Endodermal cell (in vitro differentiated cells): ENCODE measurements around the gene NCAN. TPM values are rescaled to one million over a fixed set of nuclear protein-coding genes. Genes with fewer than 3 reads are reported as not detected.

ENCODE experiments used
- DNase-seq: peaks from one replicate; pipeline ENCODE4 v3.0.0-alpha.2; 2017
- H3K27ac ChIP-seq: 2 replicates; pipeline ENCODE4 v1.5.1; 2013; ENCODE audit warnings: mild to moderate bottlenecking, low read depth, low read length, moderate library complexity
- H3K27me3 ChIP-seq: 2 replicates; pipeline ENCODE4 v1.6.1; 2013; ENCODE audit warnings: mild to moderate bottlenecking, low read length, moderate library complexity; ENCODE audit not compliant: insufficient read depth, control insufficient read depth, poor library complexity, severe bottlenecking
- H3K36me3 ChIP-seq: 2 replicates; pipeline ENCODE4 v1.7.0; 2013; ENCODE audit warnings: mild to moderate bottlenecking, low read length, moderate library complexity; ENCODE audit not compliant: control insufficient read depth, insufficient read depth
- H3K4me1 ChIP-seq: one replicate; pipeline ENCODE4 v1.7.0; 2013; ENCODE audit warnings: low read length; ENCODE audit not compliant: control insufficient read depth, insufficient read depth
- H3K4me3 ChIP-seq: 2 replicates; pipeline ENCODE4 v1.5.1; 2013; ENCODE audit warnings: mild to moderate bottlenecking, low read length, moderate library complexity
- H3K9ac ChIP-seq: 2 replicates; pipeline ENCODE4 v1.6.1; 2013; ENCODE audit warnings: mild to moderate bottlenecking, low read length, moderate library complexity; ENCODE audit not compliant: poor library complexity, severe bottlenecking; ENCODE audit errors: extremely low read depth
- H3K9me3 ChIP-seq: 2 replicates; pipeline ENCODE4 v1.6.1; 2013; ENCODE audit warnings: mild to moderate bottlenecking, low read length, moderate library complexity; ENCODE audit not compliant: control insufficient read depth
- H3K27ac Mint-ChIP-seq: 2 replicates; pipeline ENCODE4 v1.8.0; 2020; ENCODE audit warnings: mixed read lengths
- H3K27me3 Mint-ChIP-seq: 2 replicates; pipeline ENCODE4 v1.8.0; 2021; ENCODE audit warnings: mild to moderate bottlenecking, mixed read lengths; ENCODE audit not compliant: insufficient read depth
- H3K36me3 Mint-ChIP-seq: 2 replicates; pipeline ENCODE4 v1.8.0; 2020; ENCODE audit warnings: low read depth, mixed read lengths
- H3K4me1 Mint-ChIP-seq: 2 replicates; pipeline ENCODE4 v1.8.0; 2020; ENCODE audit warnings: mixed read lengths
- H3K4me3 Mint-ChIP-seq: 2 replicates; pipeline ENCODE4 v1.8.0; 2020; ENCODE audit warnings: mild to moderate bottlenecking, moderate library complexity, mixed read lengths
- H3K9me3 Mint-ChIP-seq: 2 replicates; pipeline ENCODE4 v1.8.0; 2020; ENCODE audit warnings: mild to moderate bottlenecking, mixed read lengths
- WGBS, 2 experiments: methylation state at CpG; one replicate each; pipeline versions ENCODE4 v1.1.5 to v1.1.7; 2013; ENCODE audit warnings: missing lambda C conversion rate in 2 of 2, mixed read lengths in 1 of 2; ENCODE audit not compliant: insufficient coverage in 1 of 2, insufficient read length in 1 of 2; 5-methylcytosine and 5-hydroxymethylcytosine counted together
- total RNA-seq, 2 donors: library from RNA; stranded (reverse); fragmentation: NEBNext Ultra II Directional in 1 of 2; extraction: Animal tissue kit (Norgen Biotek cat#: 25700) in 1 of 2; gene quantifications; 2 replicates in 1 of 2; 3 replicates in 1 of 2; pipeline ENCODE4 v1.2.1, GENCODE V29; 2021
- TF ChIP-seq, protein P1 (sequence below): fragments of 200-600 bp; sonication (generic); conservative IDR thresholded peaks from 2 replicates; pipeline ENCODE4 v1.5.0; 2021; ENCODE audit warnings: antibody characterized with exemption, mild to moderate bottlenecking

The NCAN gene
- total RNA-seq, 2 donors from 2014 or later, result 0.77 to 4.2 TPM

DNA sequence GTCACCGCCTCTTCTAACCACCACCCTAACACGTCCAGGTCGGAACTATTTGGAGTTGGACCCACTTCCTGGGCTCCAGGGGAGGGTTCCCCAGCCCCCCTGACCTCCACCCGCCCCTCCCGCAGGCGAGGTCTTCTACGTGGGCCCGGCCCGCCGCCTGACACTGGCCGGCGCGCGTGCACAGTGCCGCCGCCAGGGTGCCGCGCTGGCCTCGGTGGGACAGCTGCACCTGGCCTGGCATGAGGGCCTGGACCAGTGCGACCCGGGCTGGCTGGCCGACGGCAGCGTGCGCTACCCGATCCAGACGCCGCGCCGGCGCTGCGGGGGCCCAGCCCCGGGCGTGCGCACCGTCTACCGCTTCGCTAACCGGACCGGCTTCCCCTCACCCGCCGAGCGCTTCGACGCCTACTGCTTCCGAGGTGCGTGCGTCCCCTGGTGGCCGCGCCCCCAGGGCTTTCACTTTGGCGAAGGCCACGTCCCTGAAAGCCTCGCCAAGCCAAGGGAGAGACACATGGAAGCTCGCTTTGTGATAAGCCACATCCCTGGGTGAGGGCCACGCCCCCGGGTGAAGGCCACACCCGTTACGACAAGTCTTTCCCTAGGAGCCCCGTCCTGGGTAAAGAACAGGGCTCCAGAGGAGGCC is 13.2 kb downstream of the NCAN start:
- H3K9me3 Mint-ChIP-seq, result no peaks in the 10 kb centered on the region
- no peaks in the 10 kb centered on the region for H3K36me3 Mint-ChIP-seq
- H3K36me3 ChIP-seq, result no peaks in the 10 kb centered on the region
- H3K4me1 ChIP-seq, result no peaks in the 10 kb centered on the region
- WGBS, 2 experiments, result 4% methylated on average over 26 to 59 of the region's 59 CpGs
- H3K27me3 Mint-ChIP-seq, result peaks cover 66% of the 10 kb centered on the region
- H3K27ac ChIP-seq, result no peak overlapping the region
- TF ChIP-seq, protein P1, sequence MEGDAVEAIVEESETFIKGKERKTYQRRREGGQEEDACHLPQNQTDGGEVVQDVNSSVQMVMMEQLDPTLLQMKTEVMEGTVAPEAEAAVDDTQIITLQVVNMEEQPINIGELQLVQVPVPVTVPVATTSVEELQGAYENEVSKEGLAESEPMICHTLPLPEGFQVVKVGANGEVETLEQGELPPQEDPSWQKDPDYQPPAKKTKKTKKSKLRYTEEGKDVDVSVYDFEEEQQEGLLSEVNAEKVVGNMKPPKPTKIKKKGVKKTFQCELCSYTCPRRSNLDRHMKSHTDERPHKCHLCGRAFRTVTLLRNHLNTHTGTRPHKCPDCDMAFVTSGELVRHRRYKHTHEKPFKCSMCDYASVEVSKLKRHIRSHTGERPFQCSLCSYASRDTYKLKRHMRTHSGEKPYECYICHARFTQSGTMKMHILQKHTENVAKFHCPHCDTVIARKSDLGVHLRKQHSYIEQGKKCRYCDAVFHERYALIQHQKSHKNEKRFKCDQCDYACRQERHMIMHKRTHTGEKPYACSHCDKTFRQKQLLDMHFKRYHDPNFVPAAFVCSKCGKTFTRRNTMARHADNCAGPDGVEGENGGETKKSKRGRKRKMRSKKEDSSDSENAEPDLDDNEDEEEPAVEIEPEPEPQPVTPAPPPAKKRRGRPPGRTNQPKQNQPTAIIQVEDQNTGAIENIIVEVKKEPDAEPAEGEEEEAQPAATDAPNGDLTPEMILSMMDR, result peak; percentile 89
- no peak overlapping the region for H3K9ac ChIP-seq
- no peaks in the 10 kb centered on the region for H3K9me3 ChIP-seq
- peaks cover 54% of the 10 kb centered on the region for H3K27me3 ChIP-seq
- peak overlapping the region; percentile 35 for H3K4me3 ChIP-seq
- H3K4me3 Mint-ChIP-seq, result peak overlapping the region; percentile 33
- no peak overlapping the region for H3K27ac Mint-ChIP-seq
- no peaks in the 10 kb centered on the region for H3K4me1 Mint-ChIP-seq
- peak; percentile 97 for DNase-seq

- 88 to 93% methylated on average over 4 to 5 of the region's 5 CpGs for WGBS, 2 experiments
- Mint-ChIP-seq H3K4me3 (no peak overlapping the region), H3K4me1 (no peaks in the 10 kb centered on the region), H3K36me3 (no peaks in the 10 kb centered on the region), H3K27ac (no peak overlapping the region), H3K9me3 (no peaks in the 10 kb centered on the region), H3K27me3 (peaks cover 64% of the 10 kb centered on the region)
- Histone ChIP-seq H3K27ac (no peak overlapping the region), H3K27me3 (peaks cover 54% of the 10 kb centered on the region), H3K36me3 (no peaks in the 10 kb centered on the region), H3K9me3 (no peaks in the 10 kb centered on the region), H3K9ac (no peak overlapping the region), H3K4me3 (no peak overlapping the region), H3K4me1 (no peaks in the 10 kb centered on the region)
- DNase-seq, result no peak
- TF ChIP-seq, protein P1, result no peak
These were observed 14.4 kb downstream of the NCAN start for GRCh38 chr19:19226204-19226603.

DNA sequence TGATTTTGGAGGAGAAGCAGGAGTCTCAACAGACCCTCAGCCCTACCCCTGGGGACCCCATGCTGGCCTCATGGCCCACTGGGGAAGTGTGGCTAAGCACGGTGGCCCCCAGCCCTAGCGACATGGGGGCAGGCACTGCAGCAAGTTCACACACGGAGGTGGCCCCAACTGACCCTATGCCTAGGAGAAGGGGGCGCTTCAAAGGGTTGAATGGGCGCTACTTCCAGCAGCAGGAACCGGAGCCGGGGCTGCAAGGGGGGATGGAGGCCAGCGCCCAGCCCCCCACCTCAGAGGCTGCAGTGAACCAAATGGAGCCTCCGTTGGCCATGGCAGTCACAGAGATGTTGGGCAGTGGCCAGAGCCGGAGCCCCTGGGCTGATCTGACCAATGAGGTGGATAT is 14.9 kb downstream of the NCAN start:
- DNase-seq, result no peak
- Mint-ChIP-seq H3K36me3 (no peaks in the 10 kb centered on the region), H3K4me3 (no peak overlapping the region), H3K9me3 (no peaks in the 10 kb centered on the region), H3K27me3 (peaks cover 67% of the 10 kb centered on the region), H3K4me1 (no peaks in the 10 kb centered on the region), H3K27ac (no peak overlapping the region)
- no peak overlapping the region for H3K9ac ChIP-seq
- H3K4me1 ChIP-seq, result no peaks in the 10 kb centered on the region
- TF ChIP-seq, protein P1, result no peak
- H3K36me3 ChIP-seq, result no peaks in the 10 kb centered on the region
- no peaks in the 10 kb centered on the region for H3K9me3 ChIP-seq
- no peak overlapping the region for H3K4me3 ChIP-seq
- H3K27ac ChIP-seq, result no peak overlapping the region
- 82 to 84% methylated on average over 6 to 10 of the region's 10 CpGs for WGBS, 2 experiments
- peaks cover 54% of the 10 kb centered on the region for H3K27me3 ChIP-seq
